ENCODE results near the gene B4GALNT3. TPM values are rescaled to one million over a fixed set of nuclear protein-coding genes. Genes with fewer than 3 reads are reported as not detected.

The B4GALNT3 gene
- total RNA-seq, 3 donors from 2014 or later (not counting 1 experiment from before 2014, with no cell fraction given): 0.93 to 4.2 TPM; not detected in 1

DNA sequence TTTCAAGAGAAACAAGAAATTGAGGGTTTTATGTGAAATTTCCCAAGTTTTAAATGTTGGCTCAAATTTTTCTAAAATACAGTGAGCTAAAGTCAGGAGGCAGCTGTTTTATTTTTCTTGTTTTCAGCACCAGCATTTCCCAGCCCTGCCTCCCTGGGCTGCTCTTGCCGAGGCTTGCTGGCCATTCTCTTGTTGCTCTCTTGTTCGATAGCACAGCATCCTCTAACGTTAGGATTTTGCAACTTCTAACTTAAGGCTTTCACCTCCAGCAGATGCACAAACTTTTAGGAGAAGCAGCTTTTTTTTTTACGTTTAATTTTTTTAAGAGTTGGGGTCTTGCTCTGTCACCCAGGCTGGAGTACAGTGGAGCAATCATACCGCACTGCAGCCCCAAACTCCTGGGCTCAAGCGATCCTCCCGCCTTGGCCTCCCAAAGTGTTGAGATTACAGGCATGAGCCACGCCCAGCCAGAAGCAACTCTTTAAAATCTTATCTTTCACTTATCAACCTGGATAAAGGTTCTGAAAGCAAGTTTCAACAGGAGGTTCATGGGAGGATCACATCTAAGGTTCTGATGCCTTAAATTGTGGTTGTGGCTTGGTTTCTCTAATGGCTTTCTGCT is 40.2 kb downstream of the B4GALNT3 start:
- Histone ChIP-seq H3K9me3 (ENCODE audit: control insufficient read depth, insufficient read depth, low read length) (no peaks in the 10 kb centered on the region), H3K4me3 (ENCODE audit: low read length) (no peak overlapping the region), H3K27me3 (ENCODE audit: control insufficient read depth, insufficient read depth, low read length) (no peaks in the 10 kb centered on the region), H3K36me3 (ENCODE audit: control insufficient read depth, insufficient read depth, low read length) (no peaks in the 10 kb centered on the region), H3K4me1 (ENCODE audit: control insufficient read depth, insufficient read depth, low read length) (peaks cover 7% of the 10 kb centered on the region), H3K27ac (ENCODE audit: low read length) (no peak overlapping the region)
- TF ChIP-seq, protein P1, sequence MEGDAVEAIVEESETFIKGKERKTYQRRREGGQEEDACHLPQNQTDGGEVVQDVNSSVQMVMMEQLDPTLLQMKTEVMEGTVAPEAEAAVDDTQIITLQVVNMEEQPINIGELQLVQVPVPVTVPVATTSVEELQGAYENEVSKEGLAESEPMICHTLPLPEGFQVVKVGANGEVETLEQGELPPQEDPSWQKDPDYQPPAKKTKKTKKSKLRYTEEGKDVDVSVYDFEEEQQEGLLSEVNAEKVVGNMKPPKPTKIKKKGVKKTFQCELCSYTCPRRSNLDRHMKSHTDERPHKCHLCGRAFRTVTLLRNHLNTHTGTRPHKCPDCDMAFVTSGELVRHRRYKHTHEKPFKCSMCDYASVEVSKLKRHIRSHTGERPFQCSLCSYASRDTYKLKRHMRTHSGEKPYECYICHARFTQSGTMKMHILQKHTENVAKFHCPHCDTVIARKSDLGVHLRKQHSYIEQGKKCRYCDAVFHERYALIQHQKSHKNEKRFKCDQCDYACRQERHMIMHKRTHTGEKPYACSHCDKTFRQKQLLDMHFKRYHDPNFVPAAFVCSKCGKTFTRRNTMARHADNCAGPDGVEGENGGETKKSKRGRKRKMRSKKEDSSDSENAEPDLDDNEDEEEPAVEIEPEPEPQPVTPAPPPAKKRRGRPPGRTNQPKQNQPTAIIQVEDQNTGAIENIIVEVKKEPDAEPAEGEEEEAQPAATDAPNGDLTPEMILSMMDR (IDR thresholded peaks at IDR 0.05): no peak
- H3K4me1 Mint-ChIP-seq: peaks cover 0 to 13% of the 10 kb centered on the region in 2 donors
- no peaks in the 10 kb centered on the region for H3K9me3 Mint-ChIP-seq
- peaks cover 0 to 14% of the 10 kb centered on the region in 2 donors for H3K27me3 Mint-ChIP-seq (ENCODE audit: low read depth in 2 of 2)
- no peak overlapping the region for H3K4me3 Mint-ChIP-seq
- DNase-seq (no peak), ATAC-seq (no peak)
- 93% methylated on average over 7 of the region's 8 CpGs for WGBS (ENCODE audit: insufficient coverage)
- no peaks in the 10 kb centered on the region for H3K36me3 Mint-ChIP-seq
- intact Hi-C loops (cut with micrococcal nuclease): loop anchor here (5.0 kb wide), 1 partner anchor 38 kb away; no protein-coding TSS in a partner anchor
- H3K27ac Mint-ChIP-seq: no peak overlapping the region

DNA sequence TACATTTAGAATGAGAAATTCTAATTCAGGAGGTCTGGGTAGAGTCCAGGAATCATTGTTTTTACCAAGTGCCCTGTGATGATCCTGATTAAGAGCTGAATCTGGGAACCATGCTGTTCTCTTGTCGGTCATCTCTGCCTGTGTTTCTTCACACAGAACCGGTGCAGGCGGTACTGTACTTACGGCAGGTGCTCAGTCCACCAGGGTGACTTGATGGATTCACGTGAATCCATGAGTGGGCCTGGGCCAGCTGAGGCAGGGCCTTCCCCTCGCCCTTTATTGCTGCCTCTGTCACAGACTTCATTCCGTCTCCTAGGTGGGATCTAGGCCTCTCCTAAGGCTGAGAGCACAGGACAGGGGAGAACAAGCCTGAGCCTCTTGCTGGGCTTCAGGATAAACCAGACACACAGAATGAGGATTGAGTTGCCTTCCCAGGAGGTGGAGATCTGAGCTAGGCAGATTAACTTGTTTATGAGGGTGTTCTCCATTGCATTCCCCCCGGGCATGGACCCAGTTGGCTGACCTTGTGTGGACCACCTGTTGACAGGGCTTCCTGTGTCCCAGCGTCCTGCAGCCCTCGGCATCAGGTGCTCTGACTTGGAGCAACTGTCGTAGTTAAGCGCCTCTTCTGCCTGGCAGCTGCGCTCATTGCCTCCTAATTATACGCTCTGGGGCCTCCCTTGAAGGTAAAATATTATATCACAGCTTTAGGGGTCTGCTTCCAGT is 42.1 kb downstream of the B4GALNT3 start:
- ATAC-seq (no peak), DNase-seq (no peak)
- no peak overlapping the region for H3K27ac ChIP-seq (ENCODE audit: low read length)
- TF ChIP-seq, protein P1 (IDR thresholded peaks at IDR 0.05): no peak
- 93% methylated on average over 14 of the region's 14 CpGs for WGBS (ENCODE audit: insufficient coverage)
- Mint-ChIP-seq H3K27ac (no peak overlapping the region), H3K36me3 (no peaks in the 10 kb centered on the region), H3K4me3 (no peak overlapping the region), H3K27me3 (ENCODE audit: low read depth in 2 of 2) (peaks cover 8 to 14% of the 10 kb centered on the region in 2 donors), H3K9me3 (no peaks in the 10 kb centered on the region), H3K4me1 (peaks cover 0 to 13% of the 10 kb centered on the region in 2 donors)
- peaks cover 7% of the 10 kb centered on the region for H3K4me1 ChIP-seq (ENCODE audit: control insufficient read depth, insufficient read depth, low read length)
- H3K36me3 ChIP-seq (ENCODE audit: control insufficient read depth, insufficient read depth, low read length): no peaks in the 10 kb centered on the region
- H3K9me3 ChIP-seq (ENCODE audit: control insufficient read depth, insufficient read depth, low read length): no peaks in the 10 kb centered on the region
- intact Hi-C loops (cut with micrococcal nuclease): no loop called here
- H3K27me3 ChIP-seq (ENCODE audit: control insufficient read depth, insufficient read depth, low read length): no peaks in the 10 kb centered on the region
- no peak overlapping the region for H3K4me3 ChIP-seq (ENCODE audit: low read length)

DNA sequence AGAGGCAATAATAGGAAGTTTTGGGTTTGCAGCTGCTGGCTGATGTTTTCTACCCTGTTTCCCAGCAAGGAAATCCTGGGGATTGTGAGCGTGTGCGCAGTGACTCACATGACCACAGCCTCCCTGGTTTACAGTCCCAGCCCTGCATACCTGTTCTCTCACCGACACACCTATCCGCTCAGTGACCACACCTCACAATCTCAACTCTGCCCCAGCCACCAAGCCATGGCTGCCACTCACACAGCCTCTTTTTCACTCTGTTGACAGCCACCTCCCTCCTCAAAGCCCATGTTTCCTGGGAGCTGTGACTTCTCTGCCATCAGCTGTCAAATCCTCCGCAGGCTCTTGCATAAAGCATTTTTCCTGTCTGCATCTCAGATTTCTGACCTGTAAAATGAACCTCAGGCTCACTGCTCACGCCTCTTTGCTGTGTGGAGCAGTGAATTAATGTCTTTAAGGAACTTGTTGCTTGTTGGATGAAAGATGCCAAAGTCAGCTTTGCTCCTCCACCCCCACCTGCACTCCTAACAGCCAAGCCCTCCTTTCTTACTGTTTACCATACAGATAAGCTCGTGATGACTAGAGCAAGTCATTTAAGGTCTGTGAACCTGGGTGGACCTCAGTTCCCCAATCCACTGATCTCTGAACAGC is 43.5 kb downstream of the B4GALNT3 start:
- peaks cover 7% of the 10 kb centered on the region for H3K4me1 ChIP-seq (ENCODE audit: control insufficient read depth, insufficient read depth, low read length)
- H3K27ac Mint-ChIP-seq: no peak overlapping the region
- peaks cover 0 to 10% of the 10 kb centered on the region in 2 donors for H3K4me1 Mint-ChIP-seq
- H3K27ac ChIP-seq (ENCODE audit: low read length): no peak overlapping the region
- ATAC-seq (no peak), DNase-seq (no peak)
- no peaks in the 10 kb centered on the region for H3K36me3 ChIP-seq (ENCODE audit: control insufficient read depth, insufficient read depth, low read length)
- H3K4me3 ChIP-seq (ENCODE audit: low read length): no peak overlapping the region
- H3K9me3 ChIP-seq (ENCODE audit: control insufficient read depth, insufficient read depth, low read length): no peaks in the 10 kb centered on the region
- no peaks in the 10 kb centered on the region for H3K36me3 Mint-ChIP-seq
- H3K4me3 Mint-ChIP-seq: no peak overlapping the region
- H3K27me3 ChIP-seq (ENCODE audit: control insufficient read depth, insufficient read depth, low read length): no peaks in the 10 kb centered on the region
- 21% methylated on average over 6 of the region's 7 CpGs for WGBS (ENCODE audit: insufficient coverage)
- intact Hi-C loops (cut with micrococcal nuclease): no loop called here
- H3K27me3 Mint-ChIP-seq (ENCODE audit: low read depth in 2 of 2): peaks cover 8 to 11% of the 10 kb centered on the region in 2 donors
- TF ChIP-seq, protein P1 (IDR thresholded peaks at IDR 0.05): no peak
- H3K9me3 Mint-ChIP-seq: no peaks in the 10 kb centered on the region

Measured in natural killer cell (primary cell).